ENCODE measurements around the gene MZB1.

GRCh38 chr5:139368613-139369012, 21.1 kb downstream of the MZB1 start:
- TF ChIP-seq ELF4 (CRISPR knock-in tag; IDR thresholded peaks at IDR 0.05; ENCODE audit: low read depth) = no peak
- no peak for TF ChIP-seq CTCF (IDR thresholded peaks at IDR 0.05)
- TF ChIP-seq USF2 (CRISPR knock-in tag; IDR thresholded peaks at IDR 0.05) = no peak
- no peak for TF ChIP-seq HMGXB4 (CRISPR knock-in tag; IDR thresholded peaks at IDR 0.05)
- TF ChIP-seq ATF1 (CRISPR knock-in tag; IDR thresholded peaks at IDR 0.05) = no peak

Data from WTC11 (cell line).